Activated gamma-delta T cell (primary cell): ENCODE data around the gene FLG2.
"Not testable (repeated sequence)": the region's sequence is repeated elsewhere in the genome, so short reads cannot be mapped to it uniquely, and the experiment has no call there.

ENCODE experiments used
- DNase-seq: peaks from one replicate; lab custom pipeline; 2025; lab: John Stamatoyannopoulos, UW

Gene FLG2

DNA sequence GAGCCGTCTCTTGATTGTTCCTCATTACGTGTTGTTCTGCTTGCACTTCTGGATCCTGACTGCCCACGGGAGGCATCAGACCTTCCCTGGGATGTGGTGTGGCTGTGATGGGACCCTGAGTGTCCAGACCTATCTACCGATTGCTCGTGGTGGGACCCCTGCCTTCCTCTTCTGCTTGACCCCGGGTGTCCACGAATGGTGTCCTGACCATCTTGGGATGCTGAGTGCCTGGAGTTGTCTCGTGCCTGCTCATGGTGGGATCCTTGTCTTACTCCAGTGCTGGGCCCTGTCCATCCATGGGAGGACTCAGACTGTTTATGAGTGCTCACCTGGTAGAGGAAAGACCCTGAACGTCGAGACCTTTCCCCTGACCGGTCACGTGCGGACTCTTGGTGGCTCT is 47.6 kb downstream of the FLG2 start:
- not testable (repeated sequence) for DNase-seq

DNA sequence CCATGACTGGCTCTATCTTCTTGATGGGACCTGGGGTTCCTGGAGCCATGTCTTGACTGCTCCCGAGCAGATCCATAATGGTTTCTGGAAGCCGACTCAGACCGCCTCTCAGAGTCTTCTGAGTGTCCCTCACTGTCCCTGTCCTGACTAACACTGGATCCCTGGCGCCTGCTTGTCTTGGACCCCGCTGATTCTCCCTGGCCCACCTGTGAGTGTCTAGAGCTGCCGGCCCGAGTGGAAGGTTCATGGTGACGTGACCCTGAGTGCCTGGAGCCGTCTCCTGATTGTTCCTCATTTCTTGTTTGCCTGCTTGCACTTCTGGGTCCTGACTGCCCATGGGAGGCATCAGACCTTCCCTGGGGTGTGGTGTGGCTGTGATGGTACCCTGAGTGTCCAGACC is 49.9 kb downstream of the FLG2 start:
- no peak for DNase-seq

DNA sequence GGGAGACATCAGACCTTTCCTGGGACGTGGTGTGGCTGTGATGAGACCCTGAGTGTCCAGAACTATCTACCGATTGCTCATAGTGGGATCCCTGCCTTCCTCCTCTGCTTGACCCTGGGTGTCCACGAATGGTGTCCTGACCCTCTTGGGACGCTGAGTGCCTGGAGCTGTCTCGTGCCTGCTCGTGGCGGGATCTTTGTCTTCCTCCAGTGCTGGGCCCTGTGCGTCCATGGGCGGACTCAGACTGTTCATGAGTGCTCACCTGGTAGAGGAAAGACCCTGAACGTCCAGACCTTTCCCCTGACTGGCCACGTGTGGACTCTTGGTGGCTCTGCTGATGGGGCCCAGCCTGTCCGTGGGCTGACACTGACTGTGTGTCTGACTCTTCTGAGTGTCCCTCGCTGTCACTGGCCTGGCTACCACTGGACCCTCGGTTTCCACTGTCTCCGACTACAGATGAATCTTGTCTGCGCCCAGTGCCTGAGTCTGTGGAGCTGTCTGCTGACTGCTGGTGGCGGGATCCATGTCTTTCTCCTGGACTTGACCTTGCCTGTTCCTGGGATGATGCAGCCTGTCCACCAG is 50.4 kb downstream of the FLG2 start:
- not testable (repeated sequence) for DNase-seq

DNA sequence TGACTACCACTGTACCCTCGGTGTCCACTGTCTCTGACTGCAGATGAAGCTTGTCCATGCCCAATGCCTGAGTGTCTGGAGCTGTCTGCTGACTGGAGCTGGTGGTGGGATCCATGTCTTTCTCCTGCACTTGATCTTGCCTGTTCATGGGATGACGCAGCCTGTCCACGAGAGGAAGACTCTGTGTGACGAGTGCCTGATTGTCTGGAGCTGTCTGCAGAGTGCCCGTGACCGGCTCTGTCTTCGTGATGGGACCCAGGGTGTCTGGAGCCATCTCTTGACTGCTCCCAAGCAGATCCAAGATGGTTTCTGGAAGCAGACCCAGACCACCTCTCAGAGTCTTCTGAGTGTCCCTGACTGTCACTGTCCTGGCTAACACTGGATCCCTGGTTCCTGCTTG is 51.0 kb downstream of the FLG2 start:
- not testable (repeated sequence) for DNase-seq

DNA sequence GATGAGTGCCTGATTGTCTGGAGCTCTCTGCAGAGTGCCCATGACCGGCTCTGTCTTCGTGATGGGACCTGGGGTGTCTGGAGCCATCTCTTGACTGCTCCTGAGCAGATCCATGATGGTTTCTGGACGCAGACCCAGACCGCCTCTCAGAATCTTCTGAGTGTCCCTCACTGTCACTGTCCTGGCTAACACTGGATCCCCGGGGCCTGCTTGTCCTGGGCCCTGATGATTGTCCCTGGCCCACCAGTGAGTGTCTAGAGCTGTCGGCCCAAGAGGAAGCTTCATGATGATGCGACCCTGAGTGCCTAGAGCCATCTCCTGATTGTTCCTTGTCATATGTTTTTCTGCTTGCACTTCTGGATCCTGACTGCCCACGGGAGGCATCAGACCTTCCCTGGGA is 51.8 kb downstream of the FLG2 start:
- not testable (repeated sequence) for DNase-seq

DNA sequence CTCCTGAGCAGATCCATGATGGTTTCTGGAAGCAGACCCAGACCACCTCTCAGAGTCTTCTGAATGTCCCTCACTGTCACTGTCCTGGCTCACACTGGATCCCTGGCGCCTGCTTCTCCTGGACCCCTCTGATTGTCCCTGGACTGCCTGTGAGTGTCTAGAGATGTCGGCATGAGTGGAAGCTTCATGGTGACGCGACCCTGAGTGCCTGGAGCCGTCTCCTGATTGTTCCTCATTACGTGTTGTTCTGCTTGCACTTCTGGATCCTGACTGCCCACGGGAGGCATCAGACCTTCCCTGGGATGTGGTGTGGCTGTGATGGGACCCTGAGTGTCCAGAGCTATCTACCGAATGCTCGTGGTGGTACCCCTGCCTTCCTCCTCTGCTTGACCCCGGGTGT is 53.7 kb downstream of the FLG2 start:
- DNase-seq, result not testable (repeated sequence)

DNA sequence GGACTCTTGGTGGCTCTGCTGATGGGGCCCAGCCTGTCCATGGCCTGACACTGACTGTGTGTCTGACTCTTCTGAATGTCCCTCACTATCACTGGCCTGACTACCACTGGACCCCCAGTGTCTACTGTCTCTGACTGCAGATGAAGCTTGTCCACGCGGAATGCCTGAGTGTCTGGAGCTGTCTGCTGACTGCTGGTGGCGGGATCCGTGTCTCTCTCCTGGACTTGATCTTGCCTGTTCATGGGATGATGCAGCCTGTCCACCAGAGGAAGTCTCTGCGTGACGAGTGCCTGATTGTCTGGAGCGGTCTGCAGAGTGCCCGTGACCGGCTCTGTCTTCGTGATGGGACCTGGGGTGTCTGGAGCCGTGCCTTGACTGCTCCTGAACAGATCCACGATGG is 55.0 kb downstream of the FLG2 start:
- not testable (repeated sequence) for DNase-seq

GRCh38 chr1:152303139-152303872 is 56.5 kb downstream of the FLG2 start:
- not testable (repeated sequence) for DNase-seq
